HG02610 (cell line): Measurements from ENCODE around the gene ABR.
"Not testable (repeated sequence)": the region's sequence is repeated elsewhere in the genome, so short reads cannot be mapped to it uniquely, and the experiment has no call there.

Experiments used
- ATAC-seq: cut with Tn5 transposase; IDR thresholded peaks from one replicate; pipeline ENCODE4 v1.9.1; 2021; ENCODE audit warnings: mild to moderate bottlenecking, moderate library complexity; ENCODE audit not compliant: unreplicated experiment

The ABR gene

DNA sequence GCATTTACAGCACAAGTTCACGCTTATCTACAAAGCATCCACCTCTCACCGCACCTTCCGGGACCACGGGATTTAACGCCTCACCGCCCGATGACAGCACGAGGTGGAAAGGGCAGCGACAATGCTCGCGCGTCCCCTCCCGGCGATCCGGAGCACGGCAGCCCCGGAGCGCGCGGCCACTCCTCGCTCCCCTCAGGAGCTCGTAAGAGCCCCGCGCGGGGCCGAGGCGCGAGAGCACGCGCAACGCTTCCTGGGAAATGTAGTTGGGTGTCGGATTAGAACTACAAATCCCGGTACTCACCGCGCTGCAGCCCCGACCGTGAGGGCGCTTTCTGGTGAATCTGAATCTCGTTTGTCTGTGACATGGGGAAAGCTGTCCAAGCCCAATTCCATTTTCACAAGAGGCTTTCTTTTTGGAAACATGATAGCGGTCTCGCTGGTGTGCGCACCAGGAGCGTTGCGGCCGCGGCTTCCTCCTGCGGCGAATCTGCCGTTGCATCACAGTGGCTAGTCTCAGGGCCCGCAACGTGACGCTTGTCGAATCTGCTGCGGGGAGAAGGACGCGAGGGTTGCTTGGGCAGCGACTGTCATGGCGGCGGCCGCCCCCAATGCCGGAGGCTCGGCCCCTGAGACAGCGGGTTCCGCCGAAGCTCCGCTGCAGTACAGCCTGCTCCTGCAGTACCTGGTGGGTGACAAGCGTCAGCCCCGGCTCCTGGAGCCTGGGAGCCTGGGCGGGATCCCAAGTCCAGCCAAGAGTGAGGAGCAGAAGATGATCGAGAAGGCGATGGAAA is 183.0 kb downstream of the ABR start, which contains the start of gene TIMM22:
TIMM22 (plus strand) TSS at position 576 of the 791 bp plus-strand sequence; CDS start at position 590, 14 bp downstream.
- peak; percentile 85 for ATAC-seq

DNA sequence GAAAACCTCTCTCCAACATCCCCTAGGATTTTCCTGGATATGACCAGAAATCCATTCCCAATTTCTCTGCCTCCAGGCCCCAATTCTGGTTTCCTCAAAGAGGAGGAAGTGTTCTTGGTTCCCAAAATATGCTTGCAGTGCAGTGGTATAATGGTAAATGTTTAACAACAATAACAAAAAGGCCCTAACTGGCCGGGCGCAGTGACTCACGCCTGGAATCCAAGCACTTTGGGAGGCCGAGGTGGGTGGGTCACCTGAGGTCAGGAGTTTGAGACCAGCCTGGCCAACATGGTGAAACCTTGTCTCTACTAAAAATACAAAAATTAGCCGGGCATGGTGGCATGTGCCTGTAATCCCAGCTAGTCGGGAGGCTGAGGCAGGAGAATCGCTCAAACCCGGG is 184.5 kb downstream of the ABR start:
- not testable (repeated sequence) for ATAC-seq

DNA sequence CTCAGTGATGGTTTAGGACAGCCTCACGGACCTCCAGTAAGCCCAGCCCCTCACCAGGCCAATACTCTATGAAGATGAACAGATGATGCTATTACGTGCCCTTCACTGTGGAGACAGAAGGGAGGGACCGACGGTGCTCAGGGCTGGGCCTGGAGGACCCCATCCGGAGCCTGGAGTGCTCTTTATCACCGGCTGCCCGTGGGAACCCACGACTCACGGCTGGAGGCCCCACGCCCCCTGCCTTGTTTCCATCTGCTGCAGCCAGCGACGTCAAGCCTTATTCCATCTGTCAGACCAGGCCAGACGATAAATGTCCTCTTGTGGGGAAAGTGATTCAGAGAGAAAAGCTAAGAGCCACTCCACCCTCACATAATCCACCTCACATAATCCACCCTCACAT is 186.8 kb downstream of the ABR start:
- ATAC-seq = no peak

DNA sequence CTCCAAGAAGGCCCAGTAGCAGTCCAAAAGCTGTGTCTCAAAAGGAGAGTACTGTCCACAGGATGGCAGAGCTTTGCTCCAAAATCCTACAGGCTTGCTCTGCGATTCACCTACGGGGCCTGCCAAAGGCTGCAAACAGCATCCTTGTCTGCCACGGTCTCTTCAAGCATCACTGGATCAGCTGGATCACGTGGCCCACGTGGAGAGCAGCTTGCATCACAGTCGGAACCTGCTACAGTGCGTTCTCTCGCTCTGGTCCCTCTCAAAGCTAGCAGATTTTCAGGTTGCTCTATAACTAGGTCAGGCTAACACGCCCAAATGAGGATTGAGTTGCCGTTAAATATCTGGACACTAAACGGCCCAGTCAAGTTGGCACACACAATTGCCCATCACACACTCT is 191.2 kb downstream of the ABR start:
- ATAC-seq = no peak

DNA sequence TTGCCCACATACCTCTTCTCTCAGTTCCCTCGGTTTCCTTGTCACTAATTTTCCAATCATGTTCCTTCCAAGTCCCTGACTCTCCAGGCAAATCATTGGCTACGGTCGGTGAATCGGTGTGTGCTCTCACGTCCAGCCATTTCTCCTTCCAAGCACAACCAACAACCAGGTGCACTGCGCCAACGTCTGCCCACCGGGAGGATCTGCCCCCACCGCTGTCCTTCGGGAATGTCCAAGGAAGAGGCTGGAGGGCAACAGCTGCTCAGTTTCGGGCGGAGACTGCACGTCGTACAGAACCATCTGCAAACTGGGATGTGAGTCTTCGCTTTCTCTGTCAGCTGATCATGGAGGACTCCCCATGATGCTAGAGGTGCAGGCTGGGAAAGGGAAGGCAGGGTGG is 191.8 kb downstream of the ABR start:
- ATAC-seq = no peak

DNA sequence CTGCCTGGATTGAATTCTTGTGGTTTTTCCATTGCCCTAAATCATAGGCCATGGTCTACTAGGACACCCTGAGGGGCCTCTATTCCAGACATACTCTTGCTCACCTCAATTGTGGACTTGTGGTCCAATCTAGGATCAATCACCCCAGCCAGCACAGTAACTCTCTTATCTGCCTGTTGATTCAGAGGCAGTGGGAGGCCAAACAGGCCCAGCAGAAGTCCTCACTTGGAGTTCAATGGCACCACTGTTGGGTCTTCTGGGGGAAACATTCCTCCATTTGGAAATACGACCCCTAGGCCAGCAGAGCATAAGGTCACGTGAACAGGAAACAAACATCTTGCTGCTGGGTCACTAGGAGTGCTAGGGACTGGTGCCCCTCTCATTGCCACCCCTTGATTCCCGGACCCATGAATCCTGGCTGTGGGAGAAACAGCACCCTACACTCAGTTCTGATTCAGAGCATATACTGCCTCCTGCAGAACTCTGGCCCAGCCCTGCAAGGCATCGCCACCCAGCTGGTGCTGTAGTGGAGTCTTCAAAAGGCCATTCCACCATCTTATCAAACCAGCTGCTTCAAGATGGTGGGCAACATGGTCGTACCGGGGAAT is 193.4 kb downstream of the ABR start:
- ATAC-seq = no peak

DNA sequence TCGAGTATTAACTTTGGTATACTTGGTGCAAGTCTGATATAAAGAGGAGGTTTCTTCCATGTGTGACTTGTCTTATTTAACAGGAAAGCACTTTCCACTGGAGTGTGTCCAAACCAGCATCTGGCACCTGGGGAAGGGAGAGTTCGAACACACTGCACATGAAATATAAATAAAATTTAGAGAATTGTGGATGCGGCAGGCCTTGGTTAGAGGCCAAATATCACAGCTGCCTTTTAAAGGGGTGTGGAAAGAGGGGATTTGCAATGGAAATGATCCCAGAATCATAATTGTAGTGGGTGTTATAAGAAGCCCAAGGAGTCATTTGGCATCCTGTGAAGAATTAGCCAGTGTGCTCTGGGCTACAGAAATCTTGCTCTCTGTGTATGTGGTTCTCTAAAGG is 195.9 kb downstream of the ABR start:
- ATAC-seq = no peak

DNA sequence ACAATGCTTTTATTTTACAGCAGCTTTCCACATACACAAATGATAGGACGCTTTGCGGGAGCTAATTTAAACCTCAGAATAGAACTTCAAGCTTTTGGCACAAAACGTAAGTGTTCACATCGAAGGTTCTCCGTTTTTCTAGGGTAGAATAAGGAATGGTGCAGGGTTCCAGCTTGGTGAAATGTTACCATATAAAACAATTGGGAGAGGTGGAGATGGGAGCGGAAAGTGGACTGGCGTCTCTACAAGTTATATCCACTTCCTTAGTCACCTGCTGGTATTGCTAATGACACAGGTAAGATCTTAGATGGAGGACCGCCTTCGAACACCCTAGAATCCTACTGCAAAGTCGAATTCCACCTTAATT is 198.5 kb downstream of the ABR start:
- ATAC-seq = no peak

DNA sequence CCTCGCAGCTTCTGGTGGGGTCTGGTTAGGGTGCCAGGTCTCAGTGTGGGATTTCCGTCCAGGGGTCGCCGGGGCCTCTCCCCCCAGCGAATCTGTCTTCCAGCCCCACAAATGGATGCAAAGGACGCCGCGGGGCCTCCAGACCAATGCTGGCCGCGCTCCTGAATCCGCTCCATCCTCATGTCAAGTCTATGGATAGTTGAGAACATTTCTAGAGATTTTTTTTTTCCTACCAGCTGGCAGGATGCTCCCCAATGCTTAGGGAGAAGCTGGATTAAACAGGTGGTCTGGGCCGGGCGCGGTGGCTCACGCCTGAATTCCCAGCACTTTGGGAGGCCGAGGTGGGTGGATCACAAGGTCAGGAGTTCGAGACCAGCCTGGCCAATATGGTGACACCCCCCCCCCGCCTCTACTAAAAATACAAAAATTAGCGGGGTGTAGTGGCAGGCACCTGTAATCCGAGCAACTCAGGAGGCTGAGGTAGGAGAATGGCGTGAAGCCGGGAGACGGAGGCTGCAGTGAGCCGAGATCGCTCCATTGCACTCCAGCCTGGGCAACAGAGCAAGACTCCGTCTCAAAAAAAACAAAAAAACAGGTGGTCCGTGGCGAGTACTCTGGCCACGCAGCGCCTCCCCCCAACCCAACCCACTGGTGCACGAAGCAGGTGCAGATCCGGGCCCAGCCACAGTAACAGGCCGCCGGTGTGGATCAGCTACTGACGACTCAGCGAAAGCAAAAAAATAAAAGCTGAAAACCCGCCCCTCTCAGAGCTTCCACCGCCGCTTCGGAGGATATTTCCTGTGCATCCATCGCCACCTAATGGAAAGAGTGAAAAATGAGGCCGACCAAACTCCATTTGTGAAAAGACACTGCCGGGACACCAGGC is 199.1 kb downstream of the ABR start:
- ATAC-seq = peak; percentile 47

DNA sequence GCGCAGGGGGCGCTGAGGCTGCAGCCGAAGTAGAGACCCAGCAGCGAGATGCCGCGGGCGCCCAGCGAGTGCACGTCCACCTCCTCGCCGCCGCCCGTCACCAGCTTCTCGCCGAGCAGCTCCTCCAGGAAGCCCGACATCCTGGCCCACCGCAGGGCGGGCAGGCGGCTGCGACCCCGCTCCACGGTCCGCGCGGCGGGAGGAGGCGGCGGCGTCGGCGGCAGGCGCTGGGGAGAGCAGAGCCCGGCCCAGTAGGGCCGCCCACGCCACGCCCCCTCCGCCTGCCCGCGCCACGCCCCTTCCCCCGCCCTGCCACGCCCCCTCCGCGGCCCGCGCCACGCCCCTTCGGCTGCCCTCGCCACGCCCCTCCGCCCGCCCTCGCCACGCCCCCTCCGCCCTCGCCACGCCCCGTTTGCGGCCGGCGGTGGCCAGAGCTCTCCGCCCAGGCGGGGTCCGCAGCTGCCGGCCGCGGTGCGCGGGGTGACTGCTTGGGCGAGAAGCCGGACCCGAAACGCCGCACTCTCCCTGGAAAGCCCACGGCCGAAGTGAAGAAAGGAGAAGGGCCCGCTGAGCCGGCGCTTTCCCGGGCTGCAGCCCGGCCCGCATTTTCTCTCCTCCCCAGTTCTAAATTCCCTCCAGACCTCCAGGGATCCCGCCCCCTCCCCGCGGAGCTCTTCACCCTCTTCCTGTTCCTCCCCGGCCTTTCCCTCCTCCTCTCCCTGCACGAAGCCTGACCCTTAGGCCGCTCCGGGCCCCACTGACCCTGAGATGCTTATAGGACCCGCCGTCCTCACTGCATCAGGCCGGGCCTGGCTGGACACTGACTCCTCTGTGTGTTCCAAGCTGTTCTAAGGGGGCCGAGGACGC is 200.0 kb downstream of the ABR start, which contains the start of gene NXN:
NXN (minus strand) TSS at position 238 of the 867 bp plus-strand sequence.
- peak; percentile 64 for ATAC-seq

DNA sequence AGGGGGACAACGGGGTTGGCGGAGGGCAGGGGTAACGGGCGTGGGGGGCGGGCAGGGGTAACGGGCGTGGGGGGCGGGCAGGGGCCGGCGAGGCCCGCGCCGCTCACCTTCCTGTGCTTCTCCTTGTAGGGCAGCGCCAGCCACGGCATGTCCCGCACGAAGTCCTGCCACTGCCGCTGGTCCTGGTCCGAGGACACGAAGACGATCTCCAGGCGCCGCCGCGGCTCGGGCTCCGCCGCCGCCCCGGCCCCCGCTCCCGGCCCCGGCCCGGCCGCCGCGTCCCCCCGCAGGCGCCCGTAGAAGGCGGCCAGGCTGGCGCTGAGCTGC is 200.6 kb downstream of the ABR start:
- ATAC-seq = no peak

DNA sequence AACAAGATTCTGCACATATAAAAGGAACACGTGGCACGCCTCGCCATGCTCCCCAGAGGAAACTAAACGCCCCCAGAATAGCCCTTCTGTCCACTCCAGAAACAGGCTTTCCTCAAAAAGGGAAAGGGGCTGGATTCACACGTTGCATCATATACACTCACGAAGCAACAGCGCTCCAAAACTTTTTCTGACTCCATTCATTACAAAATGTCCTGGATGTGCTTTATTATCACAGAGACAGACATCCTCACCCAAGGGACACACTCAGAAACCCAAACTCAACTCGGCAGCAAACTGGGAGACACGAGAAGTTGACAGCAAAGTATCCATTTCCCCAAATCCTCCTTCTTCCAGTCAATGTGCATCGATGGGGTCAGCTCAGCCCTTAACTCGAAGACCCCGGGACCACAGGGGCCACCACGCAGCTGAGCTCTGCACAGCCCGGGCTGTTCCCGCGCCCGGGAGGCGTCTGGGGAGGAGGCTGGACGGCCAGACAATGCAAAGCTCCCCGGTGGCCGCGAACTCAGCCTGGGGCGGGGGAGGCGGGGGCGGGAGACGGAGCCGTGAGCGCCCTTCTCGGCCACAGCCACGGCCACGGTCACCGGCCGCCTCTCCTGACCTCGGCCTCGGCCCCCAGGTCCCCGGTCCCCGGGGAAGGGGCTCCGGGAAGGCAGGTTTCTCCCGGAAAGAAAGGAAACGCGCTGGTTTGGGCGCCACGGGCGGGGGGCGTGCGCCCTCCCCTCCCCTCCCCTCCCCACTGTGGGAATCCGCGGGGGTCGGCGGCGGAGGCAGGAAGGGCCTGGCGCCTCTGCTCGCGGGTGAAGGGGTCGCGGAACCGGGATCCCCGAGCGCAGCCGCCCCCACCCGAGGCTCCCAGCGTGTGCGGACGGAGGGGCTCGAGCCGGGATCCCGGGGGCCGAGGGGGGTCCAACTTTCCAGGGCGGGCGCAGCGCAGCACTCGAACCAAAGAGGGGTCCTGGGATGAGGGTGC is 201.4 kb downstream of the ABR start:
- no peak for ATAC-seq

DNA sequence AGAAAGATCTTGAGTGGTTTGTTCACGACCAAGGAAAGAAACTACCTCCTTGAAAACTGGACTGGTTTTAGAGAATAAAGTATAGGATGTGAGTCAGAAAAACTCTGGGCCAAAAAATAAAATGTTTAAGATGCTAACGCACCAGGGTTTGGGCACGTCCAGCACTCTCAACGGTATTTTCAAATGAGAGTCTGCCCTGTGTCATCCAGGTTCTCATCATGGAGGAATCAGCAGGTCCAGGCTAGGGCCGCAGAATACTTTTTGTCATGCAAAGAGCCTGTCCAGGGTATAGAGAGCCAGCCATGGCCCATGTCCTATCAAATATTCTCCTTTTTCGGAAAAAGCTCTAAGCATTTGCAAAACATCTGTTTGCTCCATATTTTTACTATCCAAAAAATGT is 202.6 kb downstream of the ABR start:
- no peak for ATAC-seq

DNA sequence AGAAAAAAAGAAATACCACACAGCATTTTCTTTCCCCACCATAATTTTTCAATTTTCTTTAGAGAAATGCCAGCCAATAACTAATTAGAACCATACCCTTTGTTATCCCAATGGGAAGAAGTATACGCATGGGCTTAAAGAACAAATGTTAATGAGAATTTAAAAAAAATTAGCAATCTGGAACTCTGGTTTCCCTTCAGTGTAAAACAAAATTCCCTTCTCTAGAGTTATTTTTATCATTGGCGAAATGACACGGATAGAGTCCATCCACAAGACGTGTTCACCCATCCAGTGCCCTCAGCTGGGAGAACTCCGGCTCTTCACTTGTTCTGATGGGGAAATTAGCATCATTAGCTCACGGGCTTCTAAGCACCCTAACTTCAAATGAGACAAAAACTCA is 203.5 kb downstream of the ABR start:
- no peak for ATAC-seq

DNA sequence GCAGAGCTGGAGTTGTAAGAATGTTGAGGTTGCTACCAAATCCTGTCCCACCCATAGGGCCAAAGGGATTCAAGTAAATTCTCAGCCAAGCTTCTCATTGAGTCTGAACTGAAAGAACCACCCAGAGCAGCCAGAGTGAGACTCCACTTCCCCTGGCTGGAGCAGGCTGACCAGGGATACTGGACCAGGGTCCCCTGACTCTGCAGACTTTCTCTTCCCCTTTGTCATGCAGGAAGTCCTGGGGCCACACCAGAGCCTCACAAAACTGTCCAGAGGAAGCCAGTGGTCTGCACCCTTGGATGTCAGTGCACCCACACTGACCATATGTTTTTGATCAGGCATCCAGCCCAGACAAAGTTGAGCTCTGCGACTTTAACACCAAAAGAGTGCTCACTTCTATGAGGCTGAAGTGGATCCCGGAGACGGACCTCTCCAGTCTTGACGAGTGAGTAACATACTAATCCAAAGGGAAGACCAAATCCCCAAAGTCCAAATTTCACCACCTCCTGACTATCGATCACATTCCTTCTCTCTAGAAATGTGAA is 204.3 kb downstream of the ABR start:
- no peak for ATAC-seq

DNA sequence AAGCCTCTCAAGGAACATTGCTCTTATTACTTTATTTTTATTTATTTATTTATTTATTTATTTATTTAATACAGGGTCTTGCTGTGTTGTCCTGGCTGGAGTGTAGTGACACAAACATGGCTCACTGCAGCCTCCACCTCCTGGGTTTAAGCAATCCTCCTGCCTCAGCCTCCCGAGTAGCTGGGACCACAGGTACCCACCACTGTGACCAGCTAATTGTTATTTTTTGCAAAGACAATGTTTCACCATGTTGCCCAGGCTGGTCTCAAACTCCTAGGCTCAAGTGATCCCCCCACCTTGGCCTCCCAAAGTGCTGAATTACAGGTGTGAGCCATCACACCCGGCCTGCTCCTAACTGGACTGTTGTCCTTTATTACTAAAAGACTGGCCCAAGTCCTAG is 205.0 kb downstream of the ABR start:
- not testable (repeated sequence) for ATAC-seq

DNA sequence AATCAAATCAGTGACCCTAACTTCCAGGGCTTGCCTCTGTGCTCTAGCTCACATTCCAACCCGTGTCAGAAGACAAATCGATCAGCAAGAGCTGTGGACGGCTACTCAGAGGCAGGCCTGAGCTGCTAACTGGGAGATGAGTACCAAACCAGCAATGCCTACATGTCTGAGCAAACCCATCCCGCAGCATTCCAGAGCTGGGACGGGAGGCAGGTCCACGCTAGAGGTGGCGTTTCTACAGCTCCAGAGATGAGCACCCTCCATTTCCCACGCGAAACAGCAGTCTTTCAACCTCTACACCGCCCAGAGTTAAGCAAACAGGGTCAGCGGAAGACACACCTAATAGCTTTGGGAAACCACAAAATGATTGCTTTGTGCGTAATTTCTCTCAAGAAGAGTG is 206.7 kb downstream of the ABR start:
- no peak for ATAC-seq

DNA sequence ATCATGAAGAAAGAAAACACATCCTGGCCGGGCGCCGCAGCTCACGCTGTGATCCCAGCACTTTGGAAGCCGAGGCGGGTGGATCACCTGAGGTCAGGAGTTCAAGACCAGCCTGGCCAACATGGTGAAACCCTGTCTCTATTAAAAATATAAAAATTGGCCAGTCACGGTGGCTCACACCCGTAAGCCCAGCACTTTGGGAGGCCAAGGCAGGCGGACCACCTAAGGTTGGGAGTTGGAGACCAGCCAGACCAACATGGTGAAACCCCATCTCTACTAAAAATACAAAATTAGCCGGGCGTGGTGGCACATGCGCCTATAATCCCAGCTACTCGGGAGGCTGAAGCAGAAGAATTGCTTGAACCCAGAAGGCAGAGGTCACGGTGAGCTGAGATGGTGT is 207.9 kb downstream of the ABR start:
- not testable (repeated sequence) for ATAC-seq

DNA sequence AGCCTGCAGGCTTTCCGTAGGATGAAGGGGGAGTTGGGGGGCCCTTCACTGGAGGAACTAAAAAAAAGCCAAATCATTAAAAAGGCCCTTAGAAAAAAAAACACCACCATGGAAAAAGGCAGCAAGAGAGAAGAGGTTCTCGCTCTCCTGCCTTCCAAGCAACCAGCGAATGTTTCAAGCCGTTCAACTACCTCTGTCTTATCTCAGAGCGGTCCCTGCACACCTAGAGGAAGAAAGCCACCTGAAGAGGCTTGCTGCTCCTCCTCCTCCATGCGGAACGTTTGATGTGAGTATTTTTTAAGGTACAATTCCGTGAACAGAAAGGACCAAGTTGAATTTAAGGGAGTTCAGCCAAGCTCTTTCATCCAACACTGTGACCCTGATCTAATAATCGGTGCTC is 209.4 kb downstream of the ABR start:
- ATAC-seq = no peak
